ENCODE measurements around the gene PLOD1.

GRCh38 chr1:11984121-11984520 is 49.6 kb downstream of the PLOD1 start:
- TF ChIP-seq CTCF (IDR thresholded peaks at IDR 0.05; ENCODE audit: low read depth, low read length, missing input control) (no peak), REST (IDR thresholded peaks at IDR 0.05) (no peak), RAD21 (IDR thresholded peaks at IDR 0.05) (no peak), YY1 (IDR thresholded peaks at IDR 0.05) (no peak), EGR1 (IDR thresholded peaks at IDR 0.05; ENCODE audit: low read depth in 2 of 2) (no peak), ZBTB33 (IDR thresholded peaks at IDR 0.05) (no peak), FOXA1 (IDR thresholded peaks at IDR 0.05) (no peak), GABPA (IDR thresholded peaks at IDR 0.05 in 1 of 2, conservative IDR thresholded peaks at IDR 0.05 in 1 of 2) (no peak), SP1 (IDR thresholded peaks at IDR 0.05) (no peak), ATF3 (IDR thresholded peaks at IDR 0.05) (no peak), JUND (IDR thresholded peaks at IDR 0.05) (no peak), NR2F2 (IDR thresholded peaks at IDR 0.05) (no peak)
